ENCODE results near the gene HNRNPF.
"Not testable (repeated sequence)": the region's sequence is repeated elsewhere in the genome, so short reads cannot be mapped to it uniquely, and the experiment has no call there.

HNRNPF gene

GRCh38 chr10:43338117-43338516 lies 70.9 kb downstream of the HNRNPF start:
- H3K27me3 ChIP-seq = peaks cover 4% of the 10 kb centered on the region; the same call in 1 of the 2 replicates
- no peak for TF ChIP-seq CTCF (IDR thresholded peaks at IDR 0.05; ENCODE audit: low read depth, low read length)
- no peaks in the 10 kb centered on the region for H3K4me1 ChIP-seq
- no peak overlapping the region for H3K4me3 ChIP-seq (ENCODE audit: low read depth, low read length)
- no peaks in the 10 kb centered on the region for H3K9me3 ChIP-seq
- DNase-seq = no peak
- no peaks in the 10 kb centered on the region for H3K36me3 ChIP-seq

GRCh38 chr10:43337536-43337935 lies 71.5 kb downstream of the HNRNPF start:
- not testable (repeated sequence) for H3K9me3 ChIP-seq; H3K4me3 ChIP-seq (ENCODE audit: low read depth, low read length); H3K4me1 ChIP-seq; H3K27me3 ChIP-seq; H3K36me3 ChIP-seq; DNase-seq

- H3K4me3 ChIP-seq (ENCODE audit: low read depth, low read length) = no peak overlapping the region
- H3K36me3 ChIP-seq = no peaks in the 10 kb centered on the region
- TF ChIP-seq CTCF (IDR thresholded peaks at IDR 0.05; ENCODE audit: low read depth, low read length) = no peak
- no peaks in the 10 kb centered on the region for H3K9me3 ChIP-seq
- DNase-seq = no peak
- no peaks in the 10 kb centered on the region for H3K4me1 ChIP-seq
- peaks cover 4% of the 10 kb centered on the region; the same call in 1 of the 2 replicates for H3K27me3 ChIP-seq
Observed at GRCh38 chr10:43336641-43337318, 72.2 kb downstream of the HNRNPF start.

GRCh38 chr10:43336061-43336460 lies 72.9 kb downstream of the HNRNPF start:
- DNase-seq = no peak
- Histone ChIP-seq H3K4me1 (no peaks in the 10 kb centered on the region), H3K27me3 (peaks cover 4% of the 10 kb centered on the region; the same call in 1 of the 2 replicates), H3K9me3 (no peaks in the 10 kb centered on the region), H3K36me3 (no peaks in the 10 kb centered on the region), H3K4me3 (ENCODE audit: low read depth, low read length) (no peak overlapping the region)
- no peak for TF ChIP-seq CTCF (IDR thresholded peaks at IDR 0.05; ENCODE audit: low read depth, low read length)
